T-helper 9 cell (primary cell): ENCODE results near the gene XPR1.

Experiments
- DNase-seq: peaks from one replicate; pipeline ENCODE4 v3.0.0-alpha.2; 2020

Gene XPR1

GRCh38 chr1:180615493-180616290 is 16.1 kb upstream of the XPR1 start:
- no peak for DNase-seq

- no peak for DNase-seq
Observed at GRCh38 chr1:180616439-180616838, 15.4 kb upstream of the XPR1 start.

GRCh38 chr1:180617774-180618395 is 13.9 kb upstream of the XPR1 start:
- no peak for DNase-seq

GRCh38 chr1:180620581-180620980 is 11.2 kb upstream of the XPR1 start:
- DNase-seq = no peak

GRCh38 chr1:180622658-180623508 is 8.9 kb upstream of the XPR1 start:
- no peak for DNase-seq

GRCh38 chr1:180623579-180624347 is 8.1 kb upstream of the XPR1 start:
- DNase-seq = no peak

GRCh38 chr1:180626711-180627110 is 5.1 kb upstream of the XPR1 start:
- DNase-seq = no peak

- DNase-seq = no peak
Observed at GRCh38 chr1:180627411-180627810, 4.4 kb upstream of the XPR1 start.

GRCh38 chr1:180628646-180629045 is 3.2 kb upstream of the XPR1 start:
- no peak for DNase-seq

- DNase-seq = no peak
Observed at GRCh38 chr1:180630408-180631193, 1.2 kb upstream of the XPR1 start.

GRCh38 chr1:180631194-180631765 is 542 bp upstream of the XPR1 start:
- DNase-seq = no peak

GRCh38 chr1:180632326-180633056 is 669 bp downstream of the XPR1 start:
- peak; percentile 51 for DNase-seq

- no peak for DNase-seq
Observed at GRCh38 chr1:180633057-180634056, 1.5 kb downstream of the XPR1 start.

GRCh38 chr1:180636138-180636537 is 4.3 kb downstream of the XPR1 start:
- DNase-seq = no peak

GRCh38 chr1:180639871-180640270 is 8.0 kb downstream of the XPR1 start:
- DNase-seq = no peak

GRCh38 chr1:180640531-180640949 is 8.7 kb downstream of the XPR1 start:
- no peak for DNase-seq

GRCh38 chr1:180641662-180642061 is 9.8 kb downstream of the XPR1 start:
- no peak for DNase-seq

- no peak for DNase-seq
Observed at GRCh38 chr1:180642781-180643180, 11.0 kb downstream of the XPR1 start.

- DNase-seq = no peak
Observed at GRCh38 chr1:180643693-180644092, 11.9 kb downstream of the XPR1 start.
